OCI-LY1 (cell line): Measurements from ENCODE around the gene ILDR1.
"Not testable (repeated sequence)": the region's sequence is repeated elsewhere in the genome, so short reads cannot be mapped to it uniquely, and the experiment has no call there.

ENCODE experiments used
- H2AFZ ChIP-seq: fragments of 200-600 bp; sonication (generic), shearing (Covaris generic); 2 replicates; pipeline ENCODE4 v1.6.0; 2014; ENCODE audit warnings: antibody characterized with exemption, mild to moderate bottlenecking, low read length
- H3F3A ChIP-seq: fragments of 200-600 bp; sonication (generic), shearing (Covaris generic); 2 replicates; pipeline ENCODE4 v1.6.0; 2014; ENCODE audit warnings: mild to moderate bottlenecking, antibody characterized with exemption, low read length, moderate library complexity; ENCODE audit not compliant: insufficient read depth
- H3K27ac ChIP-seq: fragments of 200-600 bp; sonication (generic); 2 replicates; pipeline ENCODE4 v1.5.1; 2014; ENCODE audit warnings: low read length, mixed run types, mild to moderate bottlenecking, low read depth; ENCODE audit not compliant: poor library complexity, severe bottlenecking
- H3K27me3 ChIP-seq: fragments of 200-600 bp; sonication (generic); 2 replicates; pipeline ENCODE4 v1.6.0; 2014; ENCODE audit warnings: antibody characterized with exemption, mild to moderate bottlenecking, low read length, moderate library complexity; ENCODE audit not compliant: insufficient read depth
- H3K36me3 ChIP-seq: fragments of 200-600 bp; sonication (generic); 2 replicates; pipeline ENCODE4 v1.6.1; 2014; ENCODE audit warnings: mild to moderate bottlenecking, antibody characterized with exemption, low read length, moderate library complexity, mixed read lengths; ENCODE audit not compliant: insufficient read depth
- H3K4me1 ChIP-seq: fragments of 200-600 bp; sonication (generic); 2 replicates; pipeline ENCODE4 v1.5.1; 2014; ENCODE audit warnings: mild to moderate bottlenecking, low read length, moderate library complexity; ENCODE audit not compliant: insufficient read depth, severe bottlenecking
- H3K4me2 ChIP-seq: fragments of 200-600 bp; sonication (generic), shearing (Covaris generic); 2 replicates; pipeline ENCODE4 v1.6.1; 2014; ENCODE audit warnings: low read length
- H3K4me3 ChIP-seq: fragments of 200-600 bp; sonication (generic); 2 replicates; pipeline ENCODE4 v1.5.1; 2014; ENCODE audit warnings: low read length, low read depth, mild to moderate bottlenecking, mixed read lengths; ENCODE audit not compliant: poor library complexity, severe bottlenecking
- H3K79me2 ChIP-seq: fragments of 200-600 bp; shearing (Covaris generic); 2 replicates; pipeline ENCODE4 v1.6.1; 2016; ENCODE audit warnings: mixed run types, low read length, mixed read lengths; ENCODE audit not compliant: insufficient read depth
- H3K9ac ChIP-seq: fragments of 200-600 bp; sonication (generic), shearing (Covaris generic); 2 replicates; pipeline ENCODE4 v1.6.1; 2014; ENCODE audit warnings: mild to moderate bottlenecking, low read length, mixed read lengths
- H3K9me2 ChIP-seq: fragments of 200-600 bp; sonication (generic), shearing (Covaris generic); 2 replicates; pipeline ENCODE4 v1.6.1; 2014; ENCODE audit warnings: low read depth, mild to moderate bottlenecking, low read length, mixed read lengths
- H3K9me3 ChIP-seq: fragments of 200-600 bp; shearing (Covaris generic); 2 replicates; pipeline ENCODE4 v1.6.1; 2014; ENCODE audit warnings: low read length, mixed read lengths
- H4K20me1 ChIP-seq: fragments of 200-600 bp; sonication (generic), shearing (Covaris generic); 2 replicates; pipeline ENCODE4 v1.6.0; 2016; ENCODE audit warnings: mild to moderate bottlenecking, low read length; ENCODE audit not compliant: insufficient read depth
- CTCF ChIP-seq: fragments of 200-600 bp; sonication (generic), shearing (Covaris generic); IDR thresholded peaks from 2 replicates; pipeline ENCODE4 v1.5.1; 2017; ENCODE audit warnings: mild to moderate bottlenecking, antibody characterized with exemption, low read length, moderate library complexity, mixed read lengths
- EZH2 ChIP-seq: fragments of 200-600 bp; sonication (generic), shearing (Covaris generic); IDR thresholded peaks from 2 replicates; pipeline ENCODE4 v1.8.0; 2017; ENCODE audit warnings: borderline replicate concordance, mixed run types, mild to moderate bottlenecking, antibody characterized with exemption, low read length, moderate library complexity, mixed read lengths

The ILDR1 gene

DNA sequence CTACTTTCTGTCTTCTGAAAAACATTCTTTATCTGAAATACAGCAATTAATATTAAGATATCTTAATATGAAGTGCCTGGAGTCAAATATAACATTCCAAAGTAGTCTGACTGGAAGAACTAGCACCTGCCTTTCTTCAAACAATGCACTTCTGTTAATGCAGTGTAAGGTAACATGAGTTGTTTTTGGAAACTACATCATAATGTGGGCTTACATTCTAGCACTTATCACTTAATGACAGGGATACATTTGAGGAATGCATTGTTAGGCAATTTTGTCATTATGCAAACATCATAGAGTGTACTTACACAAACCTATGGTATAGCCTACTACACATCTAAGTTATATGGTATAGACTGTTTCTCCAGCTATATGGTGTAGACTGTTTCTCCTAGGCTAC is 78.6 kb downstream of the ILDR1 start:
- Histone ChIP-seq H3K27me3 (no peaks in the 10 kb centered on the region), H4K20me1 (no peaks in the 10 kb centered on the region), H3K4me3 (no peak overlapping the region), H3F3A (no peaks in the 10 kb centered on the region), H2AFZ (no peak overlapping the region), H3K27ac (no peak overlapping the region), H3K36me3 (peaks cover 33% of the 10 kb centered on the region), H3K4me1 (no peaks in the 10 kb centered on the region), H3K9me2 (no peaks in the 10 kb centered on the region), H3K9ac (no peak overlapping the region), H3K4me2 (no peak overlapping the region), H3K79me2 (no peaks in the 10 kb centered on the region), H3K9me3 (no peaks in the 10 kb centered on the region)
- TF ChIP-seq EZH2, result no peak

DNA sequence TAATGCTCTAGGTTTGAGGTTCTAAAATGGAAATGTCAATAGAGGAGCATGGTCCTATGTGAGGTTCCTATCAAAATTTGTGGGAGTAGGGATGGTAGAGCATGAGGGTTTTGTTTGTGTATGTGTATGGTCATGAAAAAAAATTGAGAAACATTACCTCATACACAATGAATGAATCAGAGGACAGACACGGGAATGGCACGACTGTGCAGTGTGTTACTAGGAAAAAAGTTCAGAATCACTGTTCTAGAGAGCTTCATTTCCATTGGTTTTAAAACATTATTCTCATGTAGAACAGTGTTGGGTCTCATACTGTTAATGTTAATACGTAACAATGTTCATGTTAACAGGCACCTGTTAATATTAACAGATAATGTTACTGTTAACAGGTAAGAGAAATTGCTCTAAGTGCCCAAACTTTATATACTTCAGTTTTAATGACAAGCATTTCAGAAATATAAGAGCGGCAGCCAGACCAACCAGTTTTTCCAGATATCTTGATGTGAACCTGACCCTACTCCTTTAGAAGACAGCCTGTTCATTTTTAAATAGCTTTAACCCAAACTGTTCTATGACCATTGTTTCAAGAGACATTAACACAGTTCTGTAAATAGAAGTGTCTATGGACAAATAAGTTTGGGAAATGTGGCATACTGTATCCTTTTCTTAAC is 79.8 kb downstream of the ILDR1 start:
- TF ChIP-seq EZH2, result no peak
- TF ChIP-seq CTCF, result no peak
- H3K9ac ChIP-seq, result no peak overlapping the region
- no peaks in the 10 kb centered on the region for H3K79me2 ChIP-seq
- H3K36me3 ChIP-seq, result peaks cover 33% of the 10 kb centered on the region
- no peak overlapping the region for H3K27ac ChIP-seq
- no peak overlapping the region for H2AFZ ChIP-seq
- no peaks in the 10 kb centered on the region for H4K20me1 ChIP-seq
- H3K4me2 ChIP-seq, result no peak overlapping the region
- H3K4me3 ChIP-seq, result no peak overlapping the region
- no peaks in the 10 kb centered on the region for H3K9me3 ChIP-seq
- H3K27me3 ChIP-seq, result no peaks in the 10 kb centered on the region
- H3K9me2 ChIP-seq, result no peaks in the 10 kb centered on the region
- no peaks in the 10 kb centered on the region for H3K4me1 ChIP-seq
- H3F3A ChIP-seq, result no peaks in the 10 kb centered on the region

DNA sequence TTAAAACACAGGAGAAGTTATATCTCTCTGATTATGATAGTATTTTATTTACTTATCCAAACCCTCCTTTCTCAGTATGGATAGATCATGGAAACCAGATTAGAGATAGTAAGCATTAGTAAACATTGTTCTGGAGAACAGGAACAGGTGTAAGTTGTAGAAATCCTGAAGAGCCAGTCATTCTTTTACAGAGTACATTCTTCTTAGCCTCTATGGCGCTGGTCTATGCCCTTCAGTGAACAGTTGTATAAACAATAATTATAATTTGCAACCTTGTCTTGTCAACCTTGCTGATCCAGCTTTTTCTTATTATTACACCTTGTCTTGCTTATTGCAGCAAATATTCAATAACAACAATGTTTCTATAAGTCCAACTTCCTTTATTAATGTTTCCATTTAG is 80.5 kb downstream of the ILDR1 start:
- no peaks in the 10 kb centered on the region for H3K27me3 ChIP-seq
- H3F3A ChIP-seq, result no peaks in the 10 kb centered on the region
- no peaks in the 10 kb centered on the region for H4K20me1 ChIP-seq
- H3K36me3 ChIP-seq, result peaks cover 33% of the 10 kb centered on the region
- H2AFZ ChIP-seq, result no peak overlapping the region
- no peak overlapping the region for H3K27ac ChIP-seq
- no peak overlapping the region for H3K4me3 ChIP-seq
- H3K4me1 ChIP-seq, result no peaks in the 10 kb centered on the region
- TF ChIP-seq CTCF (no peak), EZH2 (no peak)
- no peak overlapping the region for H3K4me2 ChIP-seq
- H3K79me2 ChIP-seq, result no peaks in the 10 kb centered on the region
- no peaks in the 10 kb centered on the region for H3K9me3 ChIP-seq
- H3K9ac ChIP-seq, result no peak overlapping the region
- H3K9me2 ChIP-seq, result no peaks in the 10 kb centered on the region

DNA sequence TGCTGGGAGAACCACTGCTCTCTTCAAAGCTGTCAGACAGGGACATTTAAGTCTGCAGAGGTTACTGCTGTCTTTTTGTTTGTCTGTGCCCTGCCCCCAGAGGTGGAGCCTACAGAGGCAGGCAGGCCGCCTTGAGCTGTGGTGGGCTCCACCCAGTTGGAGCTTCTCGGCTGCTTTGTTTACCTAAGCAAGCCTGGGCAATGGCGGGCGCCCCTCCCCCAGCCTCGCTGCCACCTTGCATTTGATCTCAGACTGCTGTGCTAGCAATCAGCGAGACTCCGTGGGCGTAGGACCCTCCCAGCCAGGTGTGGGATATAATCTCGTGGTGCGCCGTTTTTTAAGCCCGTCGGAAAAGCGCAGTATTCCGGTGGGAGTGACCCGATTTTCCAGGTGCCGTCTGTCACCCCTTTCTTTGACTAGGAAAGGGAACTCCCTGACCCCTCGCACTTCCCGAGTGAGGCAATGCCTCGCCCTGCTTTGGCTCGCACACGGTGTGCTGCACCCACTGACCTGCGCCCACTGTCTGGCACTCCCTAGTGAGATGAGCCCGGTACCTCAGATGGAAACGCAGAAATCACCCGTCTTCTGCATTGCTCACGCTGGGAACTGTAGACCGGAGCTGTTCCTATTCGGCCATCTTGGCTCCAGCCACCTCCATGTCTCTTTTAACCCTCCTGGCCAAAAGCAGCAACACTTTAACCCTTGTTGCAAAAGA is 83.7 kb downstream of the ILDR1 start:
- H3F3A ChIP-seq, H3K4me1 ChIP-seq, H3K9me2 ChIP-seq, H2AFZ ChIP-seq, H3K9me3 ChIP-seq, H3K79me2 ChIP-seq, H3K27me3 ChIP-seq, H4K20me1 ChIP-seq, H3K4me2 ChIP-seq, H3K9ac ChIP-seq, H3K27ac ChIP-seq, H3K4me3 ChIP-seq: not testable (repeated sequence)
- H3K36me3 ChIP-seq, result peaks cover 28% of the 10 kb centered on the region
